ENCODE data around the gene UBE2E2.

Gene UBE2E2

GRCh38 chr3:23390989-23391553 lies 187.9 kb downstream of the UBE2E2 start:
- no peak overlapping the region for H3K27ac Mint-ChIP-seq
- H3K4me3 Mint-ChIP-seq, result no peak overlapping the region
- DNase-seq (no peak), ATAC-seq (replicated peaks) (no peak)
- H3K36me3 Mint-ChIP-seq, result peaks cover 8 to 17% of the 10 kb centered on the region in 2 donors
- peaks cover 50 to 69% of the 10 kb centered on the region in 2 donors for H3K4me1 Mint-ChIP-seq
- no peaks in the 10 kb centered on the region for H3K27me3 Mint-ChIP-seq
- H3K9me3 Mint-ChIP-seq, result peaks cover 0 to 3% of the 10 kb centered on the region in 2 donors

DNA sequence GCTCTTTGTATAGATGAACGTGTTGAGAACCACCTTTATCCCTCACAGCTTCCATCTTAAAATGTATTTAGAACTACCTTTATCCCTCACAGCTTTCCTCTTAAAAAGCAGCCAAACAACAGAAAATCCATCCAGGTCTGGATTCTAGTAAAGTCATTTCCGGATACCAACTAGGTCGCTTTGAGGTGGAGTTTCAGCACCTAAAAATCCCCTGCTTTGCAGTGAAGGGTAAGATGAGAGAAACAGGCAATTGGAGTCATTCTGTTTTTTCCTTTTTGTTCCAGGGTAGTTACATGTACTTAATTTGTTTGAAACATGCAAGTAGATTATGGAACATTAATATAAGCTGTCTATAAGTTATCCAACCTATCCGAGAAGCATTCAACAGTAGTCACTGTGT lies 192.0 kb downstream of the UBE2E2 start:
- peak in 1 of 2 donors; percentile 20 for ATAC-seq (replicated peaks)
- Mint-ChIP-seq H3K36me3 (peaks cover 5 to 11% of the 10 kb centered on the region in 2 donors), H3K27me3 (no peaks in the 10 kb centered on the region), H3K9me3 (peaks cover 0 to 3% of the 10 kb centered on the region in 2 donors), H3K27ac (no peak overlapping the region), H3K4me1 (peaks cover 33 to 51% of the 10 kb centered on the region in 2 donors), H3K4me3 (no peak overlapping the region)
- DNase-seq, result no peak

DNA sequence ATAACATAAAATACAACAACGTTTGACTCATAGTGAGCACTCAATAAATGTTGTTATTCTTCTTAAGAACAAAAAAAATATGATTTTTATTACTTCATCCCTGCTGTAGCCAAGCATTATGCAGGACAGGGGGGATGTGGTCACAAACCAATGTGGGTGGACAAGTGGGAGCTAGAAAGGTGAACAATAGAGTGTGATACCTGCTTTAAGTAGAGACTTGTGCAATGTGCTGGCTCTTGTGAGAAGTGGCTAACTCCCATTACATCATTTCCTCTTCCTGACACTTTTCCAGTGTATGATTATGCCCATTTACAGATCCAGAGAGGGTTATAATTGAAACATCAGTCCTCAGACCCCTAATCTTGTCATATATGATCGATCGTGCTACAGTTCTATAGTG lies 193.6 kb downstream of the UBE2E2 start:
- ATAC-seq (replicated peaks), result no peak
- peaks cover 0 to 5% of the 10 kb centered on the region in 2 donors for H3K36me3 Mint-ChIP-seq
- peaks cover 0 to 1% of the 10 kb centered on the region in 2 donors for H3K9me3 Mint-ChIP-seq
- no peak overlapping the region for H3K4me3 Mint-ChIP-seq
- H3K27me3 Mint-ChIP-seq, result no peaks in the 10 kb centered on the region
- H3K4me1 Mint-ChIP-seq, result peaks cover 31 to 53% of the 10 kb centered on the region in 2 donors
- H3K27ac Mint-ChIP-seq, result no peak overlapping the region
- no peak for DNase-seq

DNA sequence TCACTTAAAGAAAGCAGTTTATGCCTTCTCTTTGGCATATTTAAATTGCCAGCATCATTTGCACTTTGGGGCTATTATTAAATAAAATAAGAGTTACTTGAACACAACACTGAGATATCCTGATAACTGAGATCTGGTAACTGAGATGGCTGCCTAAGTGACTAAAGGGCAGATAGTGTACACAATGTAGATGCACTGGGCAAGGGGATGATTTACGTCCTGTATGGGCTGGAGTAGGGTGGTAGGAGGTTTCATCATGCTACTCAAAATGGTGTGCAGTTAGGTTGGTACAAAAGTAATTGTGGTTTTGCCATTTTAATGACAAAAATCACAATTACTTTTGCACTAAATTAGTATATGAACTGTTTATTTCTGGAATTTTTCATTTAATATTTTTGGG lies 196.1 kb downstream of the UBE2E2 start:
- Mint-ChIP-seq H3K4me3 (no peak overlapping the region), H3K4me1 (peaks cover 27 to 53% of the 10 kb centered on the region in 2 donors), H3K27me3 (no peaks in the 10 kb centered on the region), H3K36me3 (peaks cover 0 to 1% of the 10 kb centered on the region in 2 donors), H3K27ac (no peak overlapping the region), H3K9me3 (no peaks in the 10 kb centered on the region)
- ATAC-seq (replicated peaks) (no peak), DNase-seq (no peak)

DNA sequence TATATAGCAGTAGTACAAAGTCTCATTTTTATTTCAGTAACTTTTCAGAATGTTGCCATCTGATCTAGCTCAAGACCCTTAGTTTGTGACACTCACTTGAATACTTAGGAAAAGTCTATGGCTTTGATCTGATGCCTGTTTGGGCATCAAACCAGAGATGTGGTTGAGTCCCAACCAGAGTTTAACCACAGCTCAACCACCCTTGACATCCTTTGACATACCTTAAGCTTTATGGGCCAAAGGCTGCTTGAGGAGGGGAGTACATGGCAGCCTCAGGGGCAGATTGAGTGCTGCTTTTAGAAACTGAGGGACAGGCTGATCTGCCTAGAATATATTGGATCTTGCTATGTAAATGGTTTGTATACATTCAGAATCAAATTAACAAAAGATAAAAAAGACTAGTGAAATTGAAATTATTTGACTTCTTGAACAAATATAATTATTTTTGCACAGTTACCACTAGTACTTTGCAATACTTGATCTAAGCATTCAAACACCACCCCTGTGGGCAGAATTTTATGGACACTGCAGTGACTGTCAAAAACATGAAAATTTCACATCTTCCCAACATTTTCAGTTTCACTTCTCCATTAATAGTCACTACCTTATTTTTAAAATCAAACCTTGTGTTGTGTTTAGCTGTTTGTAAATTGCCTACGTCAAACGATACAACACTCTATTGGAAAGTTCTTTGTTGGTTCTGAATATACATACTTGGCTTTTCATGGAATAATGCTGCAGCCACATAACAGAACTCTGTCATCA lies 199.8 kb downstream of the UBE2E2 start:
- no peak for DNase-seq
- ATAC-seq (replicated peaks), result peak; percentile 69 to 75

GRCh38 chr3:23404246-23404645 lies 201.1 kb downstream of the UBE2E2 start:
- no peaks in the 10 kb centered on the region for H3K9me3 Mint-ChIP-seq
- H3K27me3 Mint-ChIP-seq, result no peaks in the 10 kb centered on the region
- peaks cover 31 to 57% of the 10 kb centered on the region in 2 donors for H3K4me1 Mint-ChIP-seq
- ATAC-seq (replicated peaks) (peak in 1 of 2 donors; percentile 65), DNase-seq (no peak)
- H3K36me3 Mint-ChIP-seq, result no peaks in the 10 kb centered on the region
- H3K4me3 Mint-ChIP-seq, result no peak overlapping the region
- H3K27ac Mint-ChIP-seq, result no peak overlapping the region

More for the DNA sequence above, 199.8 kb downstream of the UBE2E2 start:
- no peak overlapping the region for H3K4me3 Mint-ChIP-seq
- H3K9me3 Mint-ChIP-seq, result no peaks in the 10 kb centered on the region
- H3K27me3 Mint-ChIP-seq, result no peaks in the 10 kb centered on the region
- no peaks in the 10 kb centered on the region for H3K36me3 Mint-ChIP-seq
- peaks cover 28 to 53% of the 10 kb centered on the region in 2 donors for H3K4me1 Mint-ChIP-seq
- no peak overlapping the region for H3K27ac Mint-ChIP-seq

DNA sequence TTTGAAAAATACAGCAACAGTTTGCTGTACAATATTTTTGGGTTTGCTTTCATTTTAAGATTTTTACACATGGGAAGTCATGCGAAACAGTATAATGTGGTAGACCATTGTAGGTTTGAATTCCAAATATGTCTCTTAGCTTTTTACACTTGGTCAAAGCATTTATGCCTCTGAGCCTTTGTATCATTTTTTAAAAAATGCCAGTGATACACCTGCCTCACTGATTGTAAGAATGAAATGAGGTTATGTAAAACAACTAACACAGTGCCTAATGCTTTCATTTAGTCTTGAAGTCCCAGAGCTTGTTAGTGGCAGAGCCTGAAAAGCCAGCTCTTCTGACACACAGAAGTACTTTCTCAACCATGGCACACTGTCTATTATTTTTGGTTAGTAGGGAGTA lies 202.0 kb downstream of the UBE2E2 start:
- ATAC-seq (replicated peaks), result peak in 1 of 2 donors; percentile 33
- peaks cover 36 to 66% of the 10 kb centered on the region in 2 donors for H3K4me1 Mint-ChIP-seq
- no peaks in the 10 kb centered on the region for H3K36me3 Mint-ChIP-seq
- H3K27me3 Mint-ChIP-seq, result no peaks in the 10 kb centered on the region
- H3K9me3 Mint-ChIP-seq, result no peaks in the 10 kb centered on the region
- DNase-seq, result no peak
- H3K27ac Mint-ChIP-seq, result no peak overlapping the region
- no peak overlapping the region for H3K4me3 Mint-ChIP-seq

- H3K27me3 Mint-ChIP-seq, result no peaks in the 10 kb centered on the region
- H3K36me3 Mint-ChIP-seq, result no peaks in the 10 kb centered on the region
- H3K4me3 Mint-ChIP-seq, result no peak overlapping the region
- ATAC-seq (replicated peaks), result no peak
- no peaks in the 10 kb centered on the region for H3K9me3 Mint-ChIP-seq
- H3K27ac Mint-ChIP-seq, result no peak overlapping the region
- H3K4me1 Mint-ChIP-seq, result peaks cover 37 to 72% of the 10 kb centered on the region in 2 donors
- DNase-seq, result no peak
Observed at GRCh38 chr3:23406601-23407000, 203.5 kb downstream of the UBE2E2 start.

GRCh38 chr3:23418026-23418425 lies 214.9 kb downstream of the UBE2E2 start:
- DNase-seq (no peak), ATAC-seq (replicated peaks) (no peak)
- Mint-ChIP-seq H3K4me3 (no peak overlapping the region), H3K4me1 (peaks cover 40 to 74% of the 10 kb centered on the region in 2 donors), H3K9me3 (peaks cover 0 to 4% of the 10 kb centered on the region in 2 donors), H3K36me3 (peaks cover 13 to 18% of the 10 kb centered on the region in 2 donors), H3K27me3 (no peaks in the 10 kb centered on the region), H3K27ac (no peak overlapping the region)

- DNase-seq, result no peak
- peaks cover 8 to 17% of the 10 kb centered on the region in 2 donors for H3K36me3 Mint-ChIP-seq
- H3K27ac Mint-ChIP-seq, result no peak overlapping the region
- H3K4me1 Mint-ChIP-seq, result peaks cover 31 to 55% of the 10 kb centered on the region in 2 donors
- H3K27me3 Mint-ChIP-seq, result no peaks in the 10 kb centered on the region
- H3K4me3 Mint-ChIP-seq, result no peak overlapping the region
- ATAC-seq (replicated peaks), result peak; percentile 7 to 14
- peaks cover 3 to 7% of the 10 kb centered on the region in 2 donors for H3K9me3 Mint-ChIP-seq
Observed at GRCh38 chr3:23421811-23422516, 218.8 kb downstream of the UBE2E2 start.

GRCh38 chr3:23422517-23422851 lies 219.4 kb downstream of the UBE2E2 start:
- peaks cover 5 to 7% of the 10 kb centered on the region in 2 donors for H3K9me3 Mint-ChIP-seq
- no peak for DNase-seq
- no peak overlapping the region for H3K27ac Mint-ChIP-seq
- H3K4me3 Mint-ChIP-seq, result peak overlapping the region in 1 of 2 donors; percentile 35
- H3K27me3 Mint-ChIP-seq, result no peaks in the 10 kb centered on the region
- peak; percentile 51 to 65 for ATAC-seq (replicated peaks)
- peaks cover 7 to 15% of the 10 kb centered on the region in 2 donors for H3K36me3 Mint-ChIP-seq
- peaks cover 29 to 55% of the 10 kb centered on the region in 2 donors for H3K4me1 Mint-ChIP-seq

DNA sequence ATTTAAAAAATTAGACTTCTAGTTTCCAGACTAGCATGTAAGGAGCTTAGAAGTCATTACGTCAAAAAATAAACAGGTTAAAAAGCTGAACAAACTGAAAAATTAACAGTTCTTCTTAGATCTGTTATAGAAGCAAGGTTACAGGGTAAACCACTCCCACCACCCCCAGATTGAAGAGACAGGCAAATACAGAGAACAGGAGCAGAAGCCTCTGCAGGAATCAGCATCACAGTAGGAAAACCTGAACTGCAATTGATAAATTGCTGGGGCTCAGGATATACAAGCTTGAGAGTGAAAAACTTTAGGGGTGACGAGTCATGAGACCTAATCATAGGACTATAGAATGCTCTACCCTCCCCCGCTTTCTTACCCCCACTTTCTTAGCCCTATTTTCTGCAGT lies 222.3 kb downstream of the UBE2E2 start:
- Mint-ChIP-seq H3K4me1 (peaks cover 23 to 41% of the 10 kb centered on the region in 2 donors), H3K27me3 (no peaks in the 10 kb centered on the region), H3K27ac (no peak overlapping the region), H3K4me3 (no peak overlapping the region), H3K9me3 (peaks cover 7% of the 10 kb centered on the region in 2 donors), H3K36me3 (peaks cover 7 to 15% of the 10 kb centered on the region in 2 donors)
- DNase-seq (no peak), ATAC-seq (replicated peaks) (no peak)

GRCh38 chr3:23430781-23431398 lies 227.8 kb downstream of the UBE2E2 start:
- Mint-ChIP-seq H3K4me3 (peak overlapping the region; percentile 7 to 9), H3K27ac (peak overlapping the region; percentile 6), H3K27me3 (no peaks in the 10 kb centered on the region), H3K9me3 (peaks cover 4 to 12% of the 10 kb centered on the region in 2 donors), H3K4me1 (peaks cover 18 to 41% of the 10 kb centered on the region in 2 donors), H3K36me3 (peaks cover 9 to 12% of the 10 kb centered on the region in 2 donors)
- DNase-seq, result no peak
- ATAC-seq (replicated peaks), result peak in 1 of 2 donors; percentile 46

GRCh38 chr3:23431764-23432163 lies 228.6 kb downstream of the UBE2E2 start:
- Mint-ChIP-seq H3K27me3 (no peaks in the 10 kb centered on the region), H3K36me3 (peaks cover 6 to 7% of the 10 kb centered on the region in 2 donors), H3K4me1 (peaks cover 18 to 49% of the 10 kb centered on the region in 2 donors), H3K4me3 (no peak overlapping the region), H3K9me3 (peaks cover 0 to 9% of the 10 kb centered on the region in 2 donors), H3K27ac (no peak overlapping the region)
- DNase-seq (no peak), ATAC-seq (replicated peaks) (no peak)

Measured in stimulated activated naive B cell treated with anti-CD40 and anti-IgM and Interleukin-4, amounts not matched to agents 10 μg/mL and 1 μg/mL and 100 μg/mL, for 72 hours (primary cell).